ENCODE data around the gene DPYSL5.

Gene DPYSL5

DNA sequence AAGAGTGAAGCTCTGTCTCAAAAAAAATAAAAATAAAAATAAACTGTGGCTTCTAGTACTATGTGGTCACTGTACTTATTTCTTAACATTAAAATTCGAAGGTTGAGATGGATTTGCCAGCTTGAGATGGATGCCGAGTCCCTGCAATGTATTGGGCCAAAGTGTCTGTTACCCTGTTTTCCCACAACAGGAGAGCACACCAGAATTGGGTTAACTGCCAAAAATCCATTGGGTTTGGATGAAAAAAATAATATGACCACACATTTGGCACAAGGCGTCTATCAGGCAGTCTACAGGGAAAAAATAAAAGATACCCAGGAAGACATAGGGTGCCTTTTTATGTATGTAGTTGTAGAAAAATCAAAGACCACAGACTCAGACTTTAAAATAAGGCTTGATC lies 103.3 kb downstream of the DPYSL5 start:
- DNase-seq (ENCODE audit: low read depth, low spot score), result no peak
- H3K27ac ChIP-seq, result no peak overlapping the region

DNA sequence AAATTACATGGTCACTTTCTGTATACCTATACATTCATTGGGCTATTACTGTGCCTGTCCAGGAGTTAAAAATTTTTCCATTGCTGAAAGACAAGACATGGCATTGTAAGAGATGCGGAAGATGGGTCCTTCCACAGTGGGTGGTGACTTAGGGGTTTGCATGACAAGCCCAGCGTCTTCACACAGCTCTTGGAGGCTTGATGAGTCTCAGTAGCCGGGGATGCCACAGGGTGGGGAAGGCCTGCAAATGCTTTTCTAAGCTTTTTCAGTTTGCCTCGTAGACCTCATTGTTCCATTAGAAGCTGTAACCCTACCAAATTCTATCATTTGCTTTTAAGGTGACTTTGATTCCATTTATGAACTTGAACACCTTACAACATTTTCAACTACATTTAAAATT lies 104.4 kb downstream of the DPYSL5 start:
- DNase-seq (ENCODE audit: low read depth, low spot score), result no peak
- H3K27ac ChIP-seq, result no peak overlapping the region

DNA sequence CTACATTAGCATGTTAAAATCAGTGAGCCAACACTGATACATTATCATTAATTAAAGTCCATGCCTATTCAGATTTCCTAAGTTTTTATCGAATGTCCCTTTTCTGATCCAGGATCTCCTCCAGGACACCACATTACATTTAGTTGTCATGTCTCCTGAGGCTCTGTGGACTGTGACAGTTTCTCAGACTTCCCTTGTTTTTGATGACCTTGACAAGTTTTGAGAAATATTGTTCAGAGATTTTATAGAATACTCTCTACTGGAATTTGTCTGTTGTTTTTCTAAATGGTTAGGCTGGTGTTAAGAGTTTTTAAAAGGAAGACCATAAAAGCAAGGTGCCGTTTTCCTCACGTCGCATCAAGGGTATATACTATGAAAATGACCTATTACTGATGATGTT lies 106.2 kb downstream of the DPYSL5 start:
- H3K27ac ChIP-seq, result no peak overlapping the region
- no peak for DNase-seq (ENCODE audit: low read depth, low spot score)

DNA sequence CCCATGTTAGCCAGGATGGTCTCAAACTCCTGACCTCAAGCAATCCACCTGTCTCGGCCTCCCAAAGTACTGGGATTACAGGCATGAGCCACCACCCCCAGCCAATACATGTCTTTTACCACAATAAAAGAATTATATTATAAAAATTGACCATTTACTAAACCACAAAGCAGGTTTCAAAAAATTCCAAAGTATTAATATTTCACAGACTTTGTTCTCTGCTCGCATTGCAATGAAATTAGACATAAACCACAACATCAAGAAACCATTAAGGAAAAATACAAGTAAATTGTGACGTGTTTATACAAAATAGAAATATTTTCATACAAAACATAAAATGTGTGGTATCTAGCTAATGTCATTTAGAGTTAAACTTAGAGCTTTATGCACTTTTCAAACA lies 109.1 kb downstream of the DPYSL5 start:
- no peak overlapping the region for H3K27ac ChIP-seq
- DNase-seq (ENCODE audit: low read depth, low spot score), result no peak

DNA sequence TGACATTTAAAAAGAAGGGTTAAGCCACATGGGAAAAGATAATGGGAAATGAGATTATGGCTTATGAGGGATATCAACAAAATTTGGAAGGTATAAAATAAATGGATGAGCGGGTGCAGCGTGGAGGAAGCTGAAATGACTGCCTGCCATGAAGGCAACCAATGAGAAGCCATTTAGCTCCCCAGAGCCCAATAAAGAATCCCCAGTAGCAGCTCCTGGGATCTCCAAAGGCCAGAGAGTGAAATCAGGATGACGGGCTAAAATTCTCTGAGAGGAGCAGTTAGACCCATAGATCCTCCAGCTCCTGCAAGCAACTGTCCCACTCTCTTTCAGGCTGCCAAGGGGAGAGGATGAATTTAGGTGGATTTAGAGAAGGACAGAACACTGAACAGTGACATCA lies 109.6 kb downstream of the DPYSL5 start:
- no peak overlapping the region for H3K27ac ChIP-seq
- DNase-seq (ENCODE audit: low read depth, low spot score), result no peak

DNA sequence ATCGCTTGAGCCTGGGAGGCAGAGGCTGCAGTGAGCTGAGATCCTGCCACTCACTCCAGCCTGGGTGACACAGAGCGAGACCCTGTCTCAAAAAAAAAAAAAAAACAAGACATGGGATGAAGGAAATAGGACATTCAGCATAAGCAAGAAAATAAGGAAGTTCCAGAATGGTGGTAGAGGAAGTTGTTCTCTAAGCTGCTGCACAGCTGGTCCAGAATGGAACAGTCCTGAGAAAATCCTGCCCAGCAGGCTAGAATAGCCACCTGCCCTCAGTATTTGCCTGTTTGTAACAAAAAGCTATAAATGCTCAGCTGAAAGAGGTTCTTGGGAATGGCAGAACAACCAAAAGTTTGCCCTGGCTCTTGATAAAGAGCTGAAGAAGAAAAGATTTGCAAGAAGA lies 111.4 kb downstream of the DPYSL5 start:
- H3K27ac ChIP-seq, result no peak overlapping the region
- DNase-seq (ENCODE audit: low read depth, low spot score), result no peak

DNA sequence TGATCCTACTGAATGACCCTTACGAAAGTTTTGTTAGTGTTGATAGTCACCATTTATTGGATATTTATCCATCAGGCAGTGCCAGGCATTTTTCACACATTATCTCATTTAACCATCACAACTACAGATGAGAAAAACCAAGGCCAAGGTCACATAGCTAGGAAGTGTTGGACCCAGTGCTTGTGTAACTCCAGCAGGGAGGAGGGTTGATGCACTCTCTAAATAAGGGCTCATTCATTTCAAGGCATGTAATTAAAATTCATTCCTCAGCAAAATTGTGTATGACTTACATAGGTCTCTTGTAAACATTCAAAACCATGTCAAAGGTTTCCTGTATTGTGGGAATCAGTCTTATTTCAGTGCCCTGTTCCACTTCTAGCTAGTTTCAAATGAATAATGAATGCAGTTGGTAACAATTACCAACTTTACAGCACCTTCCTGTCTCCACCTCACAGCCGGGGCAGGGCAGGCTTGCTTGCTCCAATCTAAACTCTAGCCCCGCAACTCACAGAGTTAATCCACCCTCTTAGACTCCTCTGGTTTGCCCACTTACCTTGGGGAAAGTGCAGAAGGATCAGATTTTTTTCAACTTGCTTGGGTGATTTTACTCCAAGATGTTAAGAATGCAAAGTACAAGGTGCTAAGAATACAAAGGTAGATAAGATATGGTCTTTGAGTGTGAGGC lies 116.7 kb downstream of the DPYSL5 start:
- no peak overlapping the region for H3K27ac ChIP-seq
- no peak for DNase-seq (ENCODE audit: low read depth, low spot score)

DNA sequence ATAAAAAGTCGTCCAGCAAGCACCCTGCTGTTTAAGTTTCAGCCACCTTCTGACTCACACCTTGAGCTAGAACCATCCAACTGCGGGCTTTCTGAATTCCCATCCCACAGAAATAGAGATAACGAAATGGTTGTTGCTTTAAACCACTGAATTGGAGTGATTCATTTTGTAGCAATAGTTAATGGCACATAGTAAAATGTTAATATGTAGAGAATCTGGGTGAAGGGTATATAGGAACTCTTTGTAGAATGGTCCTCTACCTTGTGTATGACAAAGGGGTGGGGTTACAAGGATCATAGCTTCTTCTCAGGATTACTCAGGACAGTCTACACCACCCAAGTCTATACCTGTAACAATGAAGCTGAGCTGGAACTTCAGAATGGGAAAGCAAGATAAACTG lies 120.1 kb downstream of the DPYSL5 start:
- no peak for DNase-seq (ENCODE audit: low read depth, low spot score)
- no peak overlapping the region for H3K27ac ChIP-seq

DNA sequence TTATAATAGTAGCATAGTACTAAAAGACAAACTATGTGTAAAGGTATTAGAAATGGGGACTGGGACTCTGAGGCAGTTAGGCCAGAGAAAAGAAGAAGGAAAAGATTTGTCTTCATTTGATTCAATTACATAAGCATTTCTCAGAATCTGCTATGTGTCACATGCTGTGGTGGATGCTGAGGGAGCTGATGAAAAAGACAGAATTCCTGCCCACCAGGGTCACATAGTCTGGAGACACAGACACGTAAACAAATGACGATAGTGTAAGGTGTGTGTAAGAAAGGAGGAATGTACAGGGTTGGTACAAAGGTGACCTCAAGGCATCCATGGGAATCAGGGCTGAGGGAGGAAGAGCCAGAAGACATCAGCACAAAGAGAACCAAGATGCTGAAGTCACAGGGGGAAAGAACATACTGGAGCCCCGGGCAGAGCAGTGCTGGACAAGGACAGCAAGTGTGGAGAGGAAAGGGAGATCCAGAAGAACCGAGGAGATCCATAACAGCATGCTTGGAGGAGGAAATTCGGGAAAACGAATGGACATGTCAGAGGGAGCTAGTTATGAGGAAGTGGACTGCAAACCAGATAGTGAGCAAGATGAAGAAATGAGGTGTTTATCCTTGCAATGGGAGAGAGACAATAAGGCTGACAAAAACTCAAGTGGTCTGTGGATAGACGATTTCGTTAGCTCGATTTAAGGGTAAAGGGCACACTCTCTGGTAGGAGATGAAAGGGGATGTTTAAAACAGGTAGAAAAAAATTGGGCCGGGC lies 121.3 kb downstream of the DPYSL5 start:
- no peak for DNase-seq (ENCODE audit: low read depth, low spot score)
- H3K27ac ChIP-seq, result no peak overlapping the region

DNA sequence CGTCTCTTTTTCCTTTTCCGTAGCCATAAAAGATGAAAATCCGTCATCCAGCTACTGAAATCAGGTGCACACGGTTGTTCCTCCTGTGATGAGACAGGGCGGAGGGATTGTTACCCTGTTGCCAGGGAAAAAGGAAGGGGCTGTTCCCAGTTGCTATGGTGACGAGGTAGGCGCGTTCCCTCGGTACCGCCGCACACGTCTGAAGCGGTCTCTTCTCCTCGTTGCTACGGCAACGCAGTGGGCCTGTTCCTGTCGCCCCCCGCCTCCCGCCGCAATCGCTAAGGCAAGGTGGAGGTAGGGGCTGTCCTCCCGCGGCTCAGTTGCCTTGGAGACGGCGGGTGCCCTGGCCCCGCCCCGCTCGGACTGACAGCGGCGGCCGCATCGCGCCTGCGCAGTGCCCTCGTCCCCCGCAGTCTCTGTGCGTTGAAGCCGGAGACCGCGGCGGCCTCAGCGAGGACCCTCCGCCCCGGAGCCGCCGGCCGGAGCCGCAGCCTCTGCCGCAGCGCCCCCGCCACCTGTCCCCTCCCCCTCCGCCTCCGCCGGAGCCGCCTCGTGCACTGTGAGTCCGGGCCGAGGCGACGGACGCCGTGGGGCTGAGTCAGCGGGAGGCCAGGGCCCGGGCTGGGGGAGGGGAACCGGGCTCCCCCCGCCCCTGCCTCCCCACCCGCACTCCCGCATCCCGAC lies 122.5 kb downstream of the DPYSL5 start, which contains the start of gene MAPRE3:
Gene MAPRE3, plus strand, starts transcription at position 394 of the 684 bp plus-strand sequence. CDS start 51,582 bp downstream, outside the sequence.
- peak within 1 kb of the TSS; percentile 72 for H3K27ac ChIP-seq
- no peak for DNase-seq (ENCODE audit: low read depth, low spot score)

DNA sequence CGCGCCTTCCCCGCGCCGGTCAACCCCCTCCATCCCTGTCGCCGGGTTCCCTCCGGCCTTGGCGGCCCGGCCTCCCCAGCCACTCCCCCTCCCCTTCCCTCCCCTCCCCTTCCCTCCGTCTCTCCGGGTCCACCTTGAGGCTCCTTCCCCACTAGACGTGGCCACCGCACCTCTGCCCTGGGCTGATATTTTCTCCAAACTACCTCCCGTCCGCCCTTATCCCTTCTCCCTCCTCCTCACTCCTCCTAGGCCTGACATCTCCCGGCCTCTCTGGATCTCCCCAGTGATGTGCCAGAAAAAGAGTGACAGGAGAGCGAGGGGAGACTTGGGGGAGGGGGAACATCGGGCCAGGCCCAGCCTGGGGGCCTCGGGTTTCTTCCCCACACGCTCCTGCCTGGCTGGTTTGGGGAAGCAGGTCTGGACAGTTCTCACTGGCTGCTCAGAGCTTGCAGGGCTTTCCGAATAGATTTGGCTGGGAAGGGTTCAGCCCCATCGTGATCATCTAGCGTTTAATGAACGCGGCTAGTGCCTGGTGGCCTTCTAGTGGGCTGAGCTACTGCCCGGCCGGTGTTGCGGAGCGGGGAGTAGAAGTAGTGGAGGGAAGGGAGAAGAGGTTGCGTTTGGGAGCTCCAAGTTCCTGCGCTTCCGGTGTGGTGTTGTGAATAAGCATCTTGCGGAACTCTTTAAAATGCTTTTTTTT lies 123.1 kb downstream of the DPYSL5 start:
- H3K27ac ChIP-seq, result peak overlapping the region; percentile 72
- no peak for DNase-seq (ENCODE audit: low read depth, low spot score)

DNA sequence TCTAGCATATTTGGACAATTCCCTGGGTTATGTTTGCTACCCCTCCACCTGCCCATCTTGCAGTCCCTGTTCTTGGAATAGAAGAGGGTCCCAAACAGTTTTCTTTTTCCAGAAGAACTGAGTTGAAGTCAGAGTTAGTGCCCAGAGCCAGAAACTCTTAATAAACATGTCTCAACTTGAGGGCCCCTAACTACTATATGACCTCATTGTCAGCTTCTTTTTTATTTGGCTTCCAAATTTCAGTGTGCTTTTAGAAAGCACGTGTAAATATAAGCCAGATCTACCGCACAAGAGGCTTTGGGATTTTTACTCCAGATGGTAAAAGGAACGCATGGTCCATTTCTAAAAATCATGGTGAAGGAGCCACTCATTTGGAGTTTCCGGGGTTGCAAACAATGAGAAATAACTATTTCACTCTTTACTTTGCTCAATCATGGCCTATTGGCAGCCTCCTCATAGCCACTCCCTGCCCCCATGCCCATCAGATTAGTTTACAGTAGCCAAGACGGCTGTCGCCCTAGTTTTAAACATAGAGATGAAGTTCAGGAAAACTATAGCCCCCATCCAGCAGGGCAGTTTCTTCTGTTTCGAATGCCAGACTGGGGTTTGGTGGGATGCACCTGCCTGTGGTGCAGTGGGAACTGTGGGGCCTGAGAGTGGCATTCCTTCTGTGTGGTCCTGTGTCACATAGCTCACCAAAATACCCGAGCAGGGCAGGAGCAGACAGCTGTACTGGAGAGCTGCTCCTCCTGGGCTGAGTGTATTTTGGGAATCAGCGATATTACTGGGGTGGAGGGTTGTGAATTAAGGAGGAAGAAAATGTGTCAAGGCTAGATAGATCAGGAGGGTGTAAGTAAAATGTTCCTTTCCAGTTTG lies 124.2 kb downstream of the DPYSL5 start:
- DNase-seq (ENCODE audit: low read depth, low spot score), result no peak
- peak overlapping the region; percentile 72 for H3K27ac ChIP-seq

DNA sequence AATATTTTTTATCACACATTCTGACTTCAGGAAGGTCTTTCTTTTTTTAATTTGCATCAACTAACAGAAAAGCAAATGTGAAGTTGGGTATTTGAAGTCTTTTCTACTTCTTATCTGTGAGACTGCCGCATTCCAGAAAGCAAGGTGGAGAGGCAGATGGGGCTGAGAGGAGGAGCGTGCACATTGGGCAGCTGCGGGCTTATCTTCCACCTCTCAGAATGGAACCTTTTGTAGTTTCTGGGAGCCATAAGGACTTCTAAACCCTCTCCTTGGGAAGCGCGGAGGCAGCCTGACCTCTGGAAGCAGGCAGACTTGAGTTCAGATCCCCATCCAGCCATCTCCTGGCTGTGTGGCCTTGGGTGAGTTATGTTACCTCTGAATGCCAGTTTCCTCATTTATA lies 126.4 kb downstream of the DPYSL5 start:
- H3K27ac ChIP-seq, result no peak overlapping the region
- DNase-seq (ENCODE audit: low read depth, low spot score), result no peak

DNA sequence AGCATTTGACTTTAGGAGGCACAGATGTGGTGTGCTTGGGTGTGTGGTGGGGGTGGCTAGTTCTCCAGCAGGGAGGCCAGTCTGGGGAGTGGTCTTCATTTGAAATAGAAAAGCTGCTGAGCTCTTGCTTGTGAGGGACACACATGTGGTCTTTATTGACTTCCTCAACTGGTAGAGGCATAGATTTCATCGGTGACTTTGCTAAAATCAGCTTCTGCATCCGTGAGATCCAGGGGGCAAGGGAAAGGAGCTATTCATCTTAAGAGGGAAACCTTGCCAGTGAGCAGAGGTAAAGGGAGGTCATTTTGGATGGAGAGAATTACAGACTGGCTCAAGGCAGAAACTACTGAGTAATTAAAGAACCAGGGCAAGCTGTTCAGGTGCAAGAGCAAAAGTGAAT lies 127.2 kb downstream of the DPYSL5 start:
- H3K27ac ChIP-seq, result no peak overlapping the region
- DNase-seq (ENCODE audit: low read depth, low spot score), result no peak

DNA sequence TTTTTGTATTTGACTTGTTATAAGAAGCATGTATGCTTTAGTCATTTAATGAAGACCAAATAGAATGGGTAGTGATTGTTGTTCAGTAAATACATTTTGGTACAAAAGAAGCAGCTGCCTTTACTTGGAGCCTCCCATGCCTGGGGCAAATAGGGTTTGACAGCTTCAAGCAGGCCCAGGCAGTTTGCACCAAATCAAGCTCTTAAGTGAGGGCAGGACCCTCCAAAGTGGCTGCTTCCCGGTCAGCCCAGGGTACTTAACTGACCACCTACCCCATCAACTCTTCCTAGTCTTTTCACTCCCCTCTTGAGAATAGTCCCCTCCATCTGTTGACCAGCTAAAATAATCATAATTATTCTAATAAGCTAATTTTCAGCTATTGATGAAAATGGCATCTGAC lies 127.7 kb downstream of the DPYSL5 start:
- no peak overlapping the region for H3K27ac ChIP-seq
- no peak for DNase-seq (ENCODE audit: low read depth, low spot score)

DNA sequence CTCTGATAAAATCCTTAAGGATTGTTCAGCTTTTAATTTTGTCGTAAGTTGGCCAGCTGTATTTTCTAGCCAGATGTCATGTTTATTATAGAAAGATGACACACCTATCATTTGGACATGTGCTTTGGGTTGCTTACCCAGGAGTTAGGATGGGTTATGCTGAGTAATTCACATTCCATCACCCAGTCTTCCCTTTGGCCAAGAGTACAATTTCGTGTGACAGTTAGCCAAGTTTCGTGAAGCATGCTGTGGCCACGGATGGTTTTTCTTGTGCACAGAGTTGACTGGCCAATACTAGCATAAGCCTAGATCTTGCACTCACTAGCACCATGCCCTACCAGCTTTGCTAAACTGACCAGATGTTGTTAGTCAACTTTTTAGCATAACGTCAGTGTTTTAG lies 128.3 kb downstream of the DPYSL5 start:
- DNase-seq (ENCODE audit: low read depth, low spot score), result no peak
- H3K27ac ChIP-seq, result no peak overlapping the region

DNA sequence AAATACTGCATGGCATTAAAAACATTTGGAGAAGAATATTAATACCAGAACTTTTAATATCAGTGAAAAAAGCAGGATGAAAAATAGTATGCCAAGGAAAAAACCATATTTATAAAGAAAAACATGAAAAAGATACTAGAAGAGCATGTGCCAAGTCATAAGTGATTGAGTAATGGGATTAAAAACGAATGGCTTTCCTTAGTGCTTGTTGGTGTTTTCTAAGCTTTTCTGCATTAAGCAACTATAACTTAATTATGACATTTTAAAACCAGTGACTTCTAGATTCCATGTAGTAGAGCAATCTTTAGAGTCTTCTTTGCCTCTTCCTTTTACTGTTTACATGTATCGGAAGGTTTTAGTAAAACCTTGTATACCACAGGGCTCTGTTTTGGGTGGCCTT lies 129.1 kb downstream of the DPYSL5 start:
- no peak for DNase-seq (ENCODE audit: low read depth, low spot score)
- H3K27ac ChIP-seq, result no peak overlapping the region

DNA sequence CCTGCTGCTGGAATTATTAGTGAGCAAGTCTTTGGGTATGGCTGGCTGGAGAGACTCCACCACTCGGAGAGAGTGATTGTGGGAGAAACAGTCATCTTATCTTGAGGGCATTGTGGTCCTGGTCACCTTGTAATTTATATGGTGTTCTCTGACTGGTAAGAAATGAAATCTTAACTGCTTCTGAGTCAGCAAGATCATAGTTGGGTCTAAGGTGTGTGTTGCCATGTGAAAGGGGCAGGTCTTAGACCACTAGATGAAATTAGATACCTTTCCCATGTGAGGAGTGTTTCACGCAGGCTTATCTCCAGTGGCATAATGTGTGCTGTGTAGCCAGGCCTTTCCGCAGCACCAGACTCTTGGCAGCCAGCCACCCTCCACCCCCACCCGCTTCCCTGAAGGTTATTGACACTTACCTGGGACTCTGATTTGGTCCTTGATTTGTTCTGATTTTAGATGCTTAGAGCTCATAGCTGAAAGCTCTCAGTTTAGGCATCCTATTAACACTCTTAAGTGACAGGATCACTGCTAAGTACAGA lies 130.2 kb downstream of the DPYSL5 start:
- no peak for DNase-seq (ENCODE audit: low read depth, low spot score)
- no peak overlapping the region for H3K27ac ChIP-seq

DNA sequence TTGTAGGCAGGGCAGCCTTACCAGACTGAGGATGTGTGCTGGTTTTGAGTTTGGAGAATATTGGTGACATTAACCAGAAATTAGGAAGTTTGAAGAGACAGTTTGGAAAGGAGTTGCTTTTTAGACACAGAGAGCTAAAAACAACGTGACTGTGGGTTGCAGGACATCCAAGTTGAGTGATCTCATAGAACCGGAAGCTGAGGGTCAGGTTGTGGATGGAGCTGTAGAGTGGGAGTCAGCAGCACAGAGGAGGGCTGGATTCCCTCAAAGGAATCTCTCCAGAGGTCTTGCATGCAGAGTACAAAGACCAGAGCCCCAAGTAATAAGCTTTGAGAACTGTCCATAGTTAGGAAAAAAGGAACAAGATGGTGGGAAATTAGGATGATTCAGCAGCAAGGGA lies 131.8 kb downstream of the DPYSL5 start:
- no peak for DNase-seq (ENCODE audit: low read depth, low spot score)
- no peak overlapping the region for H3K27ac ChIP-seq

DNA sequence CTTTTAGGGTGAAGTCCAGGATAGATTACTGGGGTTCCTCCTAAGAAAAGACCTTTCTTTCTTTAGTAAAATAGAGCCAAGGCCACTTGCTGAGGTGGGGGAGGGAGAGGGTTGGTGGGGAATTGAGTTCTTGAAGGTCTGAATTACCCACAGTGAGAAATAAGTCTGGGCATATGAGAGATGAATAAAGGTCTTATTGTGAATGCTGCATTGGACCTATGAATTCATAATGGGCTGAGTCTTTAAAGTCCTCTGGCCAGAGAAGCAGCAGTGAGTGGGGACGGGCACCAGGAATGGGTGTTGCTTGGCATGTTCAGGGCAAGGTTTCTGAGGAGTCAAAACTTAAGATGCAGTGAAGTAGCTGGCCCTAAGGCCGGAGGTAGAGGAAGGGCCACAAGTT lies 133.0 kb downstream of the DPYSL5 start:
- DNase-seq (ENCODE audit: low read depth, low spot score), result no peak
- H3K27ac ChIP-seq, result no peak overlapping the region

Measured in epithelial cell of prostate (primary cell).